ENCODE data around the gene PVRIG.
"Not testable (repeated sequence)": the region's sequence is repeated elsewhere in the genome, so short reads cannot be mapped to it uniquely, and the experiment has no call there.

DNA sequence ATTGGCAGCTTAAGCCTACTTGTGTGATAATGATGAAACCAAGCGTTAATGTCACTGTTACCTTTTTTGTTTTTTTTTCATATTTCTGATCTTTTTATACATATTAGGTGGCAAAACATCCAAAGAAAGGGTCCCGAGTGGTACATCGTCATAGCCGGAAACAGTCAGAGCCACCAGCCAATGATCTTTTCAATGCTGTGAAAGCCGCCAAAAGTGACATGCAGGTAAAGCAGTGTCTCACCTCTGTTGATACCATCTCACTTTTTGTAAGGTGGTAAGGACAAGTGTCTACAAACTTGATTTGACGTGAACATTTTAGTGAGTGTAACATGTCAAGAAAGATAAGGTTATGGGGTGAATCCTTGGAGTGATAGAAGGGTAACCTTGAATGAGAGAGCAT is 37.1 kb upstream of the PVRIG start:
- TF ChIP-seq, protein P1, sequence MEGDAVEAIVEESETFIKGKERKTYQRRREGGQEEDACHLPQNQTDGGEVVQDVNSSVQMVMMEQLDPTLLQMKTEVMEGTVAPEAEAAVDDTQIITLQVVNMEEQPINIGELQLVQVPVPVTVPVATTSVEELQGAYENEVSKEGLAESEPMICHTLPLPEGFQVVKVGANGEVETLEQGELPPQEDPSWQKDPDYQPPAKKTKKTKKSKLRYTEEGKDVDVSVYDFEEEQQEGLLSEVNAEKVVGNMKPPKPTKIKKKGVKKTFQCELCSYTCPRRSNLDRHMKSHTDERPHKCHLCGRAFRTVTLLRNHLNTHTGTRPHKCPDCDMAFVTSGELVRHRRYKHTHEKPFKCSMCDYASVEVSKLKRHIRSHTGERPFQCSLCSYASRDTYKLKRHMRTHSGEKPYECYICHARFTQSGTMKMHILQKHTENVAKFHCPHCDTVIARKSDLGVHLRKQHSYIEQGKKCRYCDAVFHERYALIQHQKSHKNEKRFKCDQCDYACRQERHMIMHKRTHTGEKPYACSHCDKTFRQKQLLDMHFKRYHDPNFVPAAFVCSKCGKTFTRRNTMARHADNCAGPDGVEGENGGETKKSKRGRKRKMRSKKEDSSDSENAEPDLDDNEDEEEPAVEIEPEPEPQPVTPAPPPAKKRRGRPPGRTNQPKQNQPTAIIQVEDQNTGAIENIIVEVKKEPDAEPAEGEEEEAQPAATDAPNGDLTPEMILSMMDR (IDR thresholded peaks at IDR 0.05; ENCODE audit: poor library complexity), result not testable (repeated sequence)
- TF ChIP-seq EZH2phosphoT487 (IDR thresholded peaks at IDR 0.05; ENCODE audit: low read depth, severe bottlenecking, unreplicated experiment), result not testable (repeated sequence)
